ENCODE data around the gene DUSP28.
"Not testable (repeated sequence)": the region's sequence is repeated elsewhere in the genome, so short reads cannot be mapped to it uniquely, and the experiment has no call there.

DUSP28 gene

GRCh38 chr2:240528406-240529040 lies 31.6 kb upstream of the DUSP28 start:
- TF ChIP-seq, protein P1, sequence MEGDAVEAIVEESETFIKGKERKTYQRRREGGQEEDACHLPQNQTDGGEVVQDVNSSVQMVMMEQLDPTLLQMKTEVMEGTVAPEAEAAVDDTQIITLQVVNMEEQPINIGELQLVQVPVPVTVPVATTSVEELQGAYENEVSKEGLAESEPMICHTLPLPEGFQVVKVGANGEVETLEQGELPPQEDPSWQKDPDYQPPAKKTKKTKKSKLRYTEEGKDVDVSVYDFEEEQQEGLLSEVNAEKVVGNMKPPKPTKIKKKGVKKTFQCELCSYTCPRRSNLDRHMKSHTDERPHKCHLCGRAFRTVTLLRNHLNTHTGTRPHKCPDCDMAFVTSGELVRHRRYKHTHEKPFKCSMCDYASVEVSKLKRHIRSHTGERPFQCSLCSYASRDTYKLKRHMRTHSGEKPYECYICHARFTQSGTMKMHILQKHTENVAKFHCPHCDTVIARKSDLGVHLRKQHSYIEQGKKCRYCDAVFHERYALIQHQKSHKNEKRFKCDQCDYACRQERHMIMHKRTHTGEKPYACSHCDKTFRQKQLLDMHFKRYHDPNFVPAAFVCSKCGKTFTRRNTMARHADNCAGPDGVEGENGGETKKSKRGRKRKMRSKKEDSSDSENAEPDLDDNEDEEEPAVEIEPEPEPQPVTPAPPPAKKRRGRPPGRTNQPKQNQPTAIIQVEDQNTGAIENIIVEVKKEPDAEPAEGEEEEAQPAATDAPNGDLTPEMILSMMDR (conservative IDR thresholded peaks at IDR 0.05), result no peak
- TF ChIP-seq ZFX (IDR thresholded peaks at IDR 0.05), result no peak
- no peak overlapping the region for H3K27ac ChIP-seq

GRCh38 chr2:240529344-240529999 lies 30.7 kb upstream of the DUSP28 start:
- TF ChIP-seq, protein P1 (conservative IDR thresholded peaks at IDR 0.05), result no peak
- no peak for TF ChIP-seq ZFX (IDR thresholded peaks at IDR 0.05)
- no peak overlapping the region for H3K27ac ChIP-seq

DNA sequence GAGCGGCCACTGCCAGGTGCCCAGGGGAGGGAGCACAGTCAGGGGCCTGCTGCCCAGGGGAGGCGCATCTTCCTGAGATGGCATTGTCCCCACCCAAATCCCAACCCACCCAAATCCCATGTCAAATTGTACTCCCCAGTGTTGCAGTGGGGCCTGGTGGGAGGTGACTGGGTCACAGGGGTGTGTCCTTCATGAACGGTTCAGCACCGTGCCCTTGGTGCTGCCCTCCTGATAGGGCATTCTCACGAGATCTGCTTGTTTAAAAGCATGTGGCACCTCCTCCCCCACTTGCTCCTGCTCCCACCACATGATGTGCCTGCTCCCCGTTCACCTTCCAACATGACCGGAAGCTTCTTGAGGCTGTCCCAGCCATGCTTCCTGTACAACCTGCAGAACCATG lies 30.0 kb upstream of the DUSP28 start:
- TF ChIP-seq, protein P1 (conservative IDR thresholded peaks at IDR 0.05), result no peak
- no peak for TF ChIP-seq ZFX (IDR thresholded peaks at IDR 0.05)
- no peak overlapping the region for H3K27ac ChIP-seq

DNA sequence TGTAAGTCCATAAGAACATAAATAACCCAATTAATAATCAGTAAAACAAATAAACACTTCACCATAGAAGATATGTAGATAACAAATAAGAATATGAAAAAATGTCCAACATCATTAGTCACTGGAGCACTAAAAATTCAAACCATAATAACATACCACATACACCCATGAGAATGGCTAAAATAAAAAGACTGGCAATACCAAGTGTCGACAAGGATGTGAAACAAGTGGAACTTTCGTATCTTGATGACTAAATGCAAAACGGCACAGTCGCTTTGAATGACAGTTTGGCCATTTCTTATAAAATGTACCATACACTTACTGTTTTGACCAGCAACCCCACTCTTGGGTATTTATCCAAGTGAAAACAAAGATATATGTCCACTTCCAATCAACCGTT lies 29.1 kb upstream of the DUSP28 start:
- no peak overlapping the region for H3K27ac ChIP-seq
- TF ChIP-seq, protein P1 (conservative IDR thresholded peaks at IDR 0.05), result no peak
- no peak for TF ChIP-seq ZFX (IDR thresholded peaks at IDR 0.05)

GRCh38 chr2:240532031-240532775 lies 28.0 kb upstream of the DUSP28 start:
- H3K27ac ChIP-seq, result no peak overlapping the region
- TF ChIP-seq ZFX (IDR thresholded peaks at IDR 0.05), result no peak
- TF ChIP-seq, protein P1 (conservative IDR thresholded peaks at IDR 0.05), result no peak

GRCh38 chr2:240538031-240538780 lies 22.0 kb upstream of the DUSP28 start:
- no peak for TF ChIP-seq ZFX (IDR thresholded peaks at IDR 0.05)
- TF ChIP-seq, protein P1 (conservative IDR thresholded peaks at IDR 0.05), result no peak

DNA sequence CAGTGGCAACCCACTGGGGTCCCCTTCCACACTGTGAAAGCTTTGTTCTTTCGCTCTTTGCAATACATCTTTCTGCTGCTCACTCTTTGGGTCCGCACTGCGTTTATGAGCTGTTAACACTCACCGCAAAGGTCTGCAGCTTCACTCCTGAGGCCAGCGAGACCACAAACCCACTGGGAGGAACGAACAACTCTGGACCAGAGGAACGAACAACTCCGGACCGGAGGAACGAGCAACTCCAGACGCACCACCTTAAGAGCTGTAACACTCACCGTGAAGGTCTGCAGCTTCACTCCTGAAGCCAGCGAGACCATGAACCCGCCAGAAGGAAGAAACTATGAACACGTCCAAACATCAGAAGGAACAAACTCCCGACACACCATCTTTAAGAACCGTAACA lies 21.1 kb upstream of the DUSP28 start:
- not testable (repeated sequence) for H3K27ac ChIP-seq

More at GRCh38 chr2:240538031-240538780, 22.0 kb upstream of the DUSP28 start:
- no peak overlapping the region for H3K27ac ChIP-seq
